H1 (cell line): ENCODE measurements around the gene IGFBP6. TPM values are rescaled to one million over a fixed set of nuclear protein-coding genes. Genes with fewer than 3 reads are reported as not detected.

Experiments
- ATF2 ChIP-seq: IDR thresholded peaks from 2 replicates; pipeline ENCODE4 v1.6.1; 2012; ENCODE audit warnings: low read length, inconsistent platforms
- ATF3 ChIP-seq: IDR thresholded peaks from 2 replicates; pipeline ENCODE4 v1.6.1; 2011; ENCODE audit warnings: low read depth, mild to moderate bottlenecking, low read length; ENCODE audit not compliant: insufficient read depth
- BACH1 ChIP-seq: IDR thresholded peaks from 2 replicates; pipeline ENCODE4 v1.6.1; 2012; ENCODE audit warnings: low read length, improper control_type of control experiment
- CBX5 ChIP-seq: fragments of 300-800, 300-1000 bp; sonication (generic); IDR thresholded peaks from 2 replicates; pipeline ENCODE4 v1.7.1; 2016; ENCODE audit warnings: antibody characterized with exemption, low read length, low read depth
- CTCF ChIP-seq, 3 experiments: IDR thresholded peaks; 1 replicate in 2 of 3; 2 replicates in 1 of 3; pipeline versions ENCODE4 v1.5.1 to v1.6.1; 2011; ENCODE audit warnings: low read length in 3 of 3, mild to moderate bottlenecking in 3 of 3, inconsistent platforms in 2 of 3, low read depth in 1 of 3, moderate library complexity in 1 of 3; ENCODE audit not compliant: insufficient read depth in 1 of 3; ENCODE audit errors: control extremely low read depth in 1 of 3
- E2F6 ChIP-seq: IDR thresholded peaks from 2 replicates; pipeline ENCODE4 v1.6.1; 2012; ENCODE audit warnings: inconsistent platforms
- EGR1 ChIP-seq: IDR thresholded peaks from 2 replicates; pipeline ENCODE4 v1.6.1; 2011; ENCODE audit warnings: low read depth, low read length, borderline replicate concordance
- KDM5A ChIP-seq: fragments of 200-600 bp; IDR thresholded peaks from 2 replicates; pipeline ENCODE4 v1.7.1; 2012; ENCODE audit warnings: mild to moderate bottlenecking, low read length, inconsistent platforms, mixed read lengths
- MAFK ChIP-seq: IDR thresholded peaks from 2 replicates; pipeline ENCODE4 v1.6.1; 2012; ENCODE audit warnings: low read depth, mild to moderate bottlenecking, improper control_type of control experiment, low read length
- POLR2AphosphoS5 ChIP-seq: IDR thresholded peaks from 2 replicates; pipeline ENCODE4 v1.6.1; 2011; ENCODE audit warnings: low read depth, low read length
- POU5F1 ChIP-seq: IDR thresholded peaks from 2 replicates; pipeline ENCODE4 v1.6.1; 2011; ENCODE audit warnings: low read depth, mild to moderate bottlenecking, low read length, moderate library complexity
- RXRA ChIP-seq: IDR thresholded peaks from 2 replicates; pipeline ENCODE4 v1.6.1; 2011; ENCODE audit warnings: low read depth, mild to moderate bottlenecking, low read length, moderate library complexity; ENCODE audit not compliant: insufficient read depth
- SIN3A ChIP-seq, 2 experiments: IDR thresholded peaks in 1 of 2; conservative IDR thresholded peaks in 1 of 2; 2 replicates each; pipeline ENCODE4 v1.6.1; 2011 to 2012; ENCODE audit warnings: low read length in 2 of 2, improper control_type of control experiment in 1 of 2, low read depth in 1 of 2, mild to moderate bottlenecking in 1 of 2
- TAF1 ChIP-seq: IDR thresholded peaks from 2 replicates; pipeline ENCODE4 v1.6.1; 2011; ENCODE audit warnings: mild to moderate bottlenecking, low read depth, low read length
- TAF7 ChIP-seq: optimal IDR thresholded peaks from 2 replicates; pipeline ENCODE3; 2011; ENCODE audit warnings: low read depth, mild to moderate bottlenecking, inconsistent platforms, low read length, moderate library complexity, borderline replicate concordance
- USF2 ChIP-seq: IDR thresholded peaks from 2 replicates; pipeline ENCODE4 v1.6.1; 2011; ENCODE audit warnings: low read length, improper control_type of control experiment
- ZNF274 ChIP-seq: IDR thresholded peaks from 2 replicates; pipeline ENCODE4 v1.7.0; 2012; ENCODE audit warnings: low read length, borderline replicate concordance; ENCODE audit errors: extremely low read depth
- polyA plus RNA-seq, 7 experiments: library from polyadenylated mRNA; depleted of rRNA in 3 of 7; stranded (reverse) in 5 of 7; unstranded in 2 of 7; fragments of >200 nt in 5 of 7; fragments of 200-250 nt in 2 of 7; gene quantifications; 1 replicate in 5 of 7; 2 replicates in 1 of 7; 4 replicates in 1 of 7; pipeline versions ENCODE4 v1.2.1 to v1.2.3, GENCODE V29; 2011 to 2013; ENCODE audit warnings: missing spikeins in 2 of 7, mixed read lengths in 2 of 7
- total RNA-seq: library from RNA; stranded (reverse); fragmentation: NEBNext Ultra II Directional; extraction: Animal tissue kit (Norgen Biotek cat#: 25700); gene quantifications from 2 replicates; pipeline ENCODE4 v1.2.1, GENCODE V29; 2021

Gene IGFBP6
- total and polyA plus RNA-seq, 2 of the 8 experiments (the other 6 are each of a cell fraction or from before 2014, with no cell fraction given), result 13.7 to 14.7 TPM

GRCh38 chr12:53078425-53079225 is 18.8 kb upstream of the IGFBP6 start (continued):
- no peak for TF ChIP-seq ATF2
- no peak for TF ChIP-seq EGR1
- no peak for TF ChIP-seq CBX5
- TF ChIP-seq MAFK, result no peak
- no peak for TF ChIP-seq BACH1
- TF ChIP-seq POU5F1, result no peak
- no peak for TF ChIP-seq ZNF274
- TF ChIP-seq SIN3A (conservative IDR thresholded peaks at IDR 0.05 in 1 of 2, IDR thresholded peaks at IDR 0.05 in 1 of 2; ENCODE audit: low read depth in 1 of 2, low read length in 2 of 2), result peak in 1 of 2 experiments; percentile 11; a peak in 1 of 4 replicates
- no peak for TF ChIP-seq TAF7
- TF ChIP-seq TAF1, result no peak; the same call in 1 of the 2 replicates
- TF ChIP-seq KDM5A, result no peak
- no peak for TF ChIP-seq POLR2AphosphoS5
- no peak for TF ChIP-seq E2F6
- TF ChIP-seq ATF3, result no peak
- TF ChIP-seq USF2, result no peak
- no peak for TF ChIP-seq RXRA
- TF ChIP-seq CTCF (IDR thresholded peaks at IDR 0.05; ENCODE audit: control extremely low read depth in 1 of 3, insufficient read depth in 1 of 3, low read depth in 1 of 3, low read length in 3 of 3), result no peak
